HepG2 (cell line): Measurements from ENCODE around the gene POLR1E. TPM values are rescaled to one million over a fixed set of nuclear protein-coding genes. Genes with fewer than 3 reads are reported as not detected.

ENCODE experiments used
- BCL3 ChIP-seq: sonication (generic); formaldehyde crosslinking; IDR thresholded peaks from 2 replicates; pipeline ENCODE4 v1.5.1; 2020; ENCODE audit warnings: mild to moderate bottlenecking, missing genetic modification reagents, moderate library complexity
- CEBPB ChIP-seq: IDR thresholded peaks from 2 replicates; pipeline ENCODE4 v1.6.1; 2011; ENCODE audit warnings: low read depth, low read length, improper control_type of control experiment, borderline replicate concordance
- EHMT2 ChIP-seq: fragments of 200-600 bp; sonication (generic); IDR thresholded peaks from 2 replicates; pipeline ENCODE4 v1.7.0; 2017; ENCODE audit warnings: antibody characterized with exemption, low read depth, low read length, borderline replicate concordance
- EP300 ChIP-seq, 3 experiments: sonication (generic) in 1 of 3; formaldehyde crosslinking in 1 of 3; IDR thresholded peaks; 2 replicates each; pipeline versions ENCODE4 v1.5.1 to v1.6.1; 2011 to 2020; ENCODE audit warnings: low read depth in 2 of 3, low read length in 2 of 3, borderline replicate concordance in 1 of 3, improper control_type of control experiment in 1 of 3, mild to moderate bottlenecking in 1 of 3, missing genetic modification reagents in 1 of 3, moderate library complexity in 1 of 3
- FOXK1 ChIP-seq: sonication (generic); formaldehyde crosslinking; IDR thresholded peaks from 2 replicates; pipeline ENCODE4 v1.4.0; 2020; ENCODE audit warnings: low read depth, missing genetic modification reagents, borderline replicate concordance
- GTF2F1 ChIP-seq: fragments of 150-350 bp; IDR thresholded peaks from 2 replicates; pipeline ENCODE4 v1.6.1; 2014; ENCODE audit warnings: low read length
- HIC2 ChIP-seq: sonication (generic); formaldehyde crosslinking; IDR thresholded peaks from 2 replicates; pipeline ENCODE4 v1.9.0; 2022; ENCODE audit warnings: low read depth, missing genetic modification reagents
- HOXA3 ChIP-seq: sonication (generic); formaldehyde crosslinking; IDR thresholded peaks from 2 replicates; pipeline ENCODE4 v1.5.0; 2020; ENCODE audit warnings: missing genetic modification reagents
- IRF2 ChIP-seq: IDR thresholded peaks from 2 replicates; pipeline ENCODE4 v1.6.1; 2018; ENCODE audit warnings: missing genetic modification reagents, missing compliant biosample characterization
- KLF13 ChIP-seq: sonication (generic); formaldehyde crosslinking; IDR thresholded peaks from 2 replicates; pipeline ENCODE4 v1.4.0; 2020; ENCODE audit warnings: mild to moderate bottlenecking, missing genetic modification reagents
- MAF1 ChIP-seq: sonication (generic); formaldehyde crosslinking; IDR thresholded peaks from 2 replicates; pipeline ENCODE4 v1.5.0; 2020; ENCODE audit warnings: missing genetic modification reagents, borderline replicate concordance
- MAX ChIP-seq: IDR thresholded peaks from 2 replicates; pipeline ENCODE4 v1.6.1; 2012; ENCODE audit warnings: inconsistent platforms
- PHF8 ChIP-seq: sonication (generic); formaldehyde crosslinking; IDR thresholded peaks from 2 replicates; pipeline ENCODE4 v1.5.0; 2020; ENCODE audit warnings: missing genetic modification reagents
- RFXAP ChIP-seq: sonication (generic); formaldehyde crosslinking; IDR thresholded peaks from 2 replicates; pipeline ENCODE4 v1.4.0; 2020; ENCODE audit warnings: missing genetic modification reagents, borderline replicate concordance
- RNF2 ChIP-seq: fragments of 450-650 bp; conservative IDR thresholded peaks from 2 replicates; pipeline ENCODE4 v1.6.1; 2016; ENCODE audit warnings: low read depth
- TBX2 ChIP-seq: sonication (generic); formaldehyde crosslinking; IDR thresholded peaks from 2 replicates; pipeline ENCODE4 v1.5.0; 2020; ENCODE audit warnings: missing genetic modification reagents, mild to moderate bottlenecking, borderline replicate concordance
- USF2 ChIP-seq, 2 experiments: sonication (generic) in 1 of 2; formaldehyde crosslinking in 1 of 2; IDR thresholded peaks; 2 replicates each; pipeline versions ENCODE4 v1.5.1 to v1.6.1; 2011 to 2020; ENCODE audit warnings: borderline replicate concordance in 1 of 2, low read depth in 1 of 2, low read length in 1 of 2, mild to moderate bottlenecking in 1 of 2, missing genetic modification reagents in 1 of 2, moderate library complexity in 1 of 2
- ZBTB44 ChIP-seq: sonication (generic); formaldehyde crosslinking; IDR thresholded peaks from 2 replicates; pipeline ENCODE4 v1.4.0; 2020; ENCODE audit warnings: missing genetic modification reagents
- ZNF234 ChIP-seq: sonication (generic); formaldehyde crosslinking; conservative IDR thresholded peaks from 2 replicates; pipeline ENCODE4 v1.5.1; 2020; ENCODE audit warnings: mild to moderate bottlenecking, missing genetic modification reagents
- ZNF235 ChIP-seq: sonication (generic); formaldehyde crosslinking; IDR thresholded peaks from 2 replicates; pipeline ENCODE4 v1.8.1; 2023; ENCODE audit warnings: mild to moderate bottlenecking, missing genetic modification reagents, borderline replicate concordance
- ZNF713 ChIP-seq: sonication (generic); formaldehyde crosslinking; IDR thresholded peaks from 2 replicates; pipeline ENCODE4 v1.4.0; 2020; ENCODE audit warnings: mild to moderate bottlenecking, missing genetic modification reagents
- polyA plus RNA-seq, 8 experiments: library from polyadenylated mRNA; depleted of rRNA in 3 of 8; stranded (reverse) in 7 of 8; unstranded in 1 of 8; fragments of >200 nt; fragmentation: Illumina TruSeq in 4 of 8; extraction: Trizol in 4 of 8; gene quantifications; 2 replicates each; pipeline versions ENCODE4 v1.2.1 to v1.2.3, GENCODE V29; 2011 to 2016; ENCODE audit warnings: low read depth in 4 of 8, missing spikeins in 1 of 8, mixed read lengths in 1 of 8; ENCODE audit not compliant: insufficient read depth in 1 of 8
- total RNA-seq, 5 experiments: library from RNA; depleted of rRNA; stranded (reverse); fragments of >200 nt; fragmentation: Illumina TruSeq; extraction: Trizol; gene quantifications; 2 replicates each; pipeline ENCODE4 v1.2.3, GENCODE V29; 2016; ENCODE audit warnings: low read depth in 1 of 5

The POLR1E gene
- total and polyA plus RNA-seq, 2 of the 13 experiments (the other 11 are each of a cell fraction or from before 2014, with no cell fraction given), result 23.0 to 37.8 TPM

GRCh38 chr9:37465249-37466036 is 20.3 kb upstream of the POLR1E start, which contains the start of gene ZBTB5 (continued):
- TF ChIP-seq USF2 (IDR thresholded peaks at IDR 0.05; ENCODE audit: low read depth, low read length) (peak; percentile 23; the same call in 1 of the 2 replicates), USF2 (CRISPR knock-in tag; IDR thresholded peaks at IDR 0.05; ENCODE audit: borderline replicate concordance) (peak; percentile 43; the same call in 1 of the 2 replicates), ZBTB44 (CRISPR knock-in tag) (no peak), MAX (peak; percentile 79), HOXA3 (peak; percentile 29; the same call in 1 of the 2 replicates), ZNF713 (CRISPR knock-in tag) (no peak), MAF1 (CRISPR knock-in tag) (no peak), CEBPB (peak; percentile 72; the same call in 1 of the 2 replicates), ZNF235 (CRISPR knock-in tag) (no peak), RFXAP (CRISPR knock-in tag) (peak; percentile 83), HIC2 (no peak), FOXK1 (peak; percentile 96), TBX2 (CRISPR knock-in tag) (peak; percentile 55), KLF13 (CRISPR knock-in tag) (no peak), RNF2 (0 out of 2 replicates have a peak, but pooled peaks have one; percentile 40), PHF8 (no peak), EHMT2 (no peak), IRF2 (CRISPR knock-in tag) (peak; percentile 23; the same call in 1 of the 2 replicates), BCL3 (CRISPR knock-in tag) (0 out of 2 replicates have a peak, but pooled peaks have one; percentile 24), EP300 (IDR thresholded peaks at IDR 0.05; ENCODE audit: low read depth in 2 of 2, low read length in 2 of 2) (peak in 1 of 2 experiments; percentile 4; a peak in 1 of 4 replicates), EP300 (CRISPR knock-in tag; IDR thresholded peaks at IDR 0.05; ENCODE audit: borderline replicate concordance) (no peak), ZNF234 (CRISPR knock-in tag) (0 out of 2 replicates have a peak, but pooled peaks have one; percentile 29), GTF2F1 (peak; percentile 81; the same call in 1 of the 2 replicates)
